ENCODE results near the gene WDR73.
"Not testable (repeated sequence)": the region's sequence is repeated elsewhere in the genome, so short reads cannot be mapped to it uniquely, and the experiment has no call there.

Gene WDR73

DNA sequence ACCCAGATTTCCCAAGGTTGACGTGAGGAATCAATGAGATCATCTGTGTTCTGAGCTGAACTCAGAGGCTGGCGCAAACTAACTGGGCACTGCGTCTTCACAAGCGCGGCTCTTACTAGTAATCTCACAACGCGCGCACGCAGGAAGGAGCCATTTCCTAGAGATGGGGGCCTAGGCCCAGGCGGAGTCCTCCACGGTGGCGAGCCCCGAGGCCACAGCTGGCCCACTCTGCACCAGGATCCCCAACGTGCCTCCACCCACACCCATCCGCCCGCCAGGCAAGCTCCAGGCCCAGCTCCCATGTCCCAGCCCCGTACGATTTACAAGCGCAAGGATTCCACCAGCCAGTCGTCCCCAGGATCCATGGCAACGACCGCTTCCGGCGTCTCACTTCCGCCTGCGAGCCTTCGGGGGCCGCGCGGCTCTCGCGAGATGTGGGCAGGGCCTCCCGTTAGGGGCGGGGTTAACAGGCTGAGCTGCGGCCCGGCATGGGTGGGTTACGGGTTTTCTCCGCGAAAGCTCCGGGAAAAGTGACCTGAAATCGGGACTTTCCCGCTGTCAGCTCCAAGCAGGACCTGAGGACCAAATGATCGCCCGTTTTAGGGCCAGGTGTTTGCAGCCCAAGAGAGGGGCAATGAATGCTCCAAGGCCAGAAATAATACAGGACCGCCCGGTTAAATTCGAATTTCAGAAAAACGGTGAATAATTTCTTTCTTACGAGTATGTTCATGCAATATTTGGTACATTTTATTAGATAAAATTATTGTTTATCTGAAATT, at the start of gene WDR73:
WDR73 (minus strand) TSS at position 374 of the 779 bp plus-strand sequence; CDS start at position 365, 9 bp downstream.
- peak; percentile 95 to 97 for DNase-seq (ENCODE audit: low read depth in 2 of 2)

DNA sequence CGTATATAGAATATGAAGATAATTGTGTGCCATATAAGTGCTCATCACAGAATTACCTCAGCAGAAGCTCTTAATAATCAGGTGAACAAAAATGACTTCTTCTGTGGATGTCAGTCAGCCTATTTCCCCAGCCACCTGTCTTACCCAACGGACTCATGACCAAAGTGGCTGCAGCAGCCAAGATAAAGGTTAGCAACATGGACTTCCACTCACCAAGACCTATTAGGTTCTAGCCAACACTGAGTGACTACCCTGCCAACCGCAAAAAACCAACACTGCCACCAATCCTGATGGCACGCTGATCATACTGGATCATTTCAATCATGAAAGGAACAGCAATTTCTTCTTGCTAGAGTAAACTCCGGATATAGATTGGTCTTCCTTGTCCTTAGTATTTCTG, 49.7 kb upstream of the WDR73 start:
- no peak for DNase-seq (ENCODE audit: low read depth in 2 of 2)

DNA sequence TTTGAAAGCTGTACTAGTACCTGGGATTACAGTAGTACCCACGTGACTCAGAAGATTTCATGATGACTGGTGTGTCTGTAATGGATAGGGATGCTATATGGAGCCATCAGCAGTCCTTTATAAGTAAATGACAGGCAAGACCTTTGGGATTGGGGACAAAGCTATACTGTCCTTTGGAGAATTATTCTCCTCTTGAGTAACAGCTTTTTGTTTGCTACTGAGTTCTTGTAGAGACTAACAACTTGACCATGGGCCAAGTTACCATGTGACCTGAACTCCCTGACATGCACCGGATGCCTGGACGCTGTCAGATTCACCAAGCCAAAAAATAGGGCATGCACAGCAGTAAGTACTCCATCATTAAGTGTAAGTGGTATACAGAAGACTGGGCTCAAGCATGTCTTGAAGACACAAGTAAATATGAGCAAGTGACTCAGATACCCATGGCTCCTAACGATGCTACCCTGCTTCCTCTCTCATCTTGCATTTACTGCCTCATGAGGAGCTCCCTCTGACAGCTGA, 48.9 kb upstream of the WDR73 start:
- no peak for DNase-seq (ENCODE audit: low read depth in 2 of 2)

DNA sequence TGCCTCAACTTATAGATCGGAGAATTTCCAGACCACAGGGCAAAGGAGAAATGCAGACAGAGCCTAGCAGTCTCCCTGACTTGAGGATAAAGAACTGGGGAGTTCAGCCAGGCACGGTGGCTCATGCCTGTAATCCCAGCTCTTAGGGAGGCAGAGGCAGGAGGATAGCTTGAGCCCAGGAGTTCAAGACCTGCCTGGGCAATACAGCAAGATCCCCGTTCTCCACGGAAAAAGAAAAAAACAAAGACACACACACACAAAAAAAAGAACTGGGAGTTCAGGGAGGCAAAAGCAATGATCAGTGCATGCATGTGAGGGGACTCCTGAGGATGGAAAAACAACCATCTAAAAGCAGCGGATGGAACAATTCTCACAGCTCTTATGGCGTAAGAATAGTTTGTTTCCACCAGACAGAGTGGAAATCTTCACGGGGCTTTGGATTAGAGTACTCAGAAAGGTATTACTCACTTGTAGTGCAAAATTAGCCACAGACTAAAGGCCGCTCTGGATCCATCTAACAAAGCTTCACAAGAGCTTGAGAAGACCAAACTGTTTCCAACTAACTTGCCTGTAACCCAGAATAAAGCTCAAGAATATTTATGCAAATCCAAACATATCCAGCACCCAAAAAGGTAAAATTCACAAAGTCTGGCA, 45.6 kb upstream of the WDR73 start:
- no peak for DNase-seq (ENCODE audit: low read depth in 2 of 2)

DNA sequence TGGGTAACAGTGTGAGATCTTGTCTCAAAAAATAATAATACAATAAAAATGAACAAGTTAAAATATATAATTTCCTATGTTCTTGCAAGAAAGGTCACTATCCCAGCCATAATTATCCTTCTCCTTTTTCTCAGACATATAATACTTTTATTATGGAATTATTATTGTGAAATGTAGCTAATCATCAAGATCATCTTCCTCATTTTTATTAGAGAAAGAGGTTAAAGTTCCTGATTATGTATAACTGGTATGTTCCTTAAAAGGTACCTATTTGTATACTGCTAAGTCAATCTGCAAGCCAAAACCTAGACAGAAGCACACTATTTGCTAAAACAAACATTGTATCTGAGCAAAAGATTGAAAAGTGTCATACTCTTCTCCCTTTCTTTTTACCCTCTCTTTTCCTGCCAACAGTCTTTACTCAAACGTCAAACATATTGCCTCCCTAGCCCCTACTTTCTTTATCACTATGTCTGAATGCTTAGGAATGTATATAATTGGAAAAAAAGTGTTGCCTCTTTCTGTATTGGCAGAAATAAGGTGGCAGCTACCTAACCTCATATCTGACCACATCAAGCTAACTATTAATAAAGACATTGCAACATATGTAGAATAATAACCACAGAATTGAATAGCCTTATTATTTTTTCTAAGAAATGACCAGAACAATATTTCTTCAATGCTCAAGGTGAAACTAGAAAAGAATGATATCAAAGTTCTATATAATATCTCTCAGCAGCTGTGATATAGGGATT, 43.3 kb upstream of the WDR73 start:
- no peak for DNase-seq (ENCODE audit: low read depth in 2 of 2)

DNA sequence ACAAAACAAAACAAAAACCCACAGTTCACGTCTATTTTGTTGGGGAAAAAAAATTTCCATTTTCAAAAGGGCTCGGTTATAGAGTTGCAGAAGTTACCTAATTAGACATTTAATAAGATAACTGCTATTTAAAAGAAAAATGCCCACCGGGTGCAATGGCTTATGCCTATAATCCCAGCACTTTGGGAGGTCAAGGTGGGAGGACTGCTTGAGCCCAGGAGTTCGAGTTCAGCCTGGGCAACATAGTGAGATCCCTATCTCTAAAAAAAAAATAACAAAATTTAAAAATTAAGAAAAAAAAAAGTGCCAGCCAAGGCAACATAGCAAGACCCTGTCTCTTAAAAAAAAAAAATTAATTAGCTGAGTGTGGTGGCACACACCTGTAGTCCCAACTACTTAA, 42.7 kb upstream of the WDR73 start:
- DNase-seq (ENCODE audit: low read depth in 2 of 2) = no peak

DNA sequence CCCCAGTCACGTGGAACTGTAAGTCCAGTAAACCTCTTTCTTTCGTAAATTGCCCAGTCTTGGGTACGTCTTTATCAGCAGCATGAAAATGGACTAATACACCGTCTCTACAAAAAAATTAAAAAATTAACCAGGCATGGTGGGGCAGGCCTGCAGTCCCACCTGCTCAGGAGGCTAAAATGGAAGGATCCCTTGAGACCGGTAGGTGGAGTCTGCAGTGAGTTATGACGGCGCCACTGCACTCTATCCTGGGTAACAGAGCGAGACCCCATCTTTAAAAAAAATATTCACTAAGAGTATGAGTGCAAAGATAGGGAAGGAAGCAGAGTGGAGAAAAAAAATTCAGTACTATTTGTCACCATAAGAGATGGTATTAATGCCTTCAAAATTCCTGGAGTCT, 36.3 kb upstream of the WDR73 start:
- no peak for DNase-seq (ENCODE audit: low read depth in 2 of 2)

DNA sequence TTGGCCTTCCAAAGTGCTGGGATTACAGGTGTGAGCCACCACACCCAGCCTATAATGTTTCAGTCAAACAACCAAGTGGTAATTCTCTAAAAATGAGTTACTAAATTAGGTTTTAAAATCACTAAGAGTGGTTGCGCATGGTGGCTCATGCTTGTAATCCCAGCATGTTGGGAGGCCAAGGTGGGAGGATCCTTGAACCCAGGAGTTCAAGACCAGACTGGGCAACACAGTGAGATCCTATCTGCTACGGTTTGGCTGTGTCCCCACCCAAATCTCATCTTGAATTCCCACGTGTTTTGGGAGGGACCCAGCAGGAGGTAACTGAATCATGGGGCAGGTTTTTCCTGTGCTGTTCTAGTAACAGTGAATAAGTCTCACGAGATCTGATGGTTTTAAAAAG, 35.8 kb upstream of the WDR73 start:
- no peak for DNase-seq (ENCODE audit: low read depth in 2 of 2)

DNA sequence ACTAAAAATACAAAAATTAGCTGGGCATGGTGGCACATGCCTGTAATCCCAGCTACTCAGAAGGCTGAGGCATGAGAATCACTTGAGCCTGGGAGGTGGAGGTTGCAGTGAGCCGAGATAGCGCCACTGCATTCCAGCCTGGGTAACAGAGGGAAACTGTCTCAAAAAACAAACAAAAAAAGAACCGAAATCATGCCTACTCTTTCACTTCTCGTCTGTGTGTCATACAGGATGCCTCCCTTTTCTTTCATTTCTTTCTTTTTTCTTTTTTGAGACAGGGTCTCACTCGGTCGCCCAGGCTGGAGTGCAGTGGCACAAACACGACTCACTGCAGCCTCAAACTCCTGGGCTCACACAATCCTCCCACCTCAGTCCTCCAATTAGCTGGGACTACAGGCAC, 32.4 kb upstream of the WDR73 start:
- not testable (repeated sequence) for DNase-seq (ENCODE audit: low read depth in 2 of 2)

DNA sequence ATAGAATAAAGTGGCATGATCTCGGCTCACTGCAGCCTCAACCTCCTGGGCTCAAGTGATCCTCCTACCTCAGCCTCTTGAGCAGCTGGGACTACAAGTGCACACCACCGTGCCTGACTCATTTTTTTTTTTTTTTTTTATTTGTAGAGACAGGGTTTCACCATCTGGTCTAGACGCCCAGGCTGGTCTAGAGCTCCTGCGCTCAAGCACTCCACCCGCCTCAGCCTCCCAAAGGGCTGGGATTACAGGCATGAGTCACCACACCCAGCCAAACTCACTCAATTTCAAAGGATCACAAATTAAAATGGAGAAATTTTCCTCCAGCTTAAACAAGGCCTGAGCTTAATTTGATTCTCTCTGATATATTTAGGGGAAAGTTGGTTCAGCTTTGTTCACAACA, 31.2 kb upstream of the WDR73 start:
- no peak for DNase-seq (ENCODE audit: low read depth in 2 of 2)

DNA sequence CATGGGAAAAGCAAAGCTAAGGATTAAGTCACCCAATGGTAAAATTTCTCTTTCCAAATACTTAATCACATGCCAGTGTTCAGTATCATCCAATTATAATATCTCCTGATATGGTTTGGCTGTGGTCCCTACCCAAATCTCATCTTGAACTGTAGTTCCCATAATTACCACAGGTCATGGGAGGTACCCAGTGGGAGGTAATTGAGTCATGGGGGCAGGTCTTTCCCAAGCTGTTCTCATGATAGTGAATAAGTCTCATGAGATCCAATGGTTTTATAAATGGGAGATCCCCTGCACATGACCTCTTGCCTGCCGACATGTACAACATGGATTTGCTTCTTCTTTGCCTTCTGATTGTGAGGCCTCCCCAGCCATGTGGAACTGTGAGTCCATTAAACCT, 30.0 kb upstream of the WDR73 start:
- DNase-seq (ENCODE audit: low read depth in 2 of 2) = no peak

DNA sequence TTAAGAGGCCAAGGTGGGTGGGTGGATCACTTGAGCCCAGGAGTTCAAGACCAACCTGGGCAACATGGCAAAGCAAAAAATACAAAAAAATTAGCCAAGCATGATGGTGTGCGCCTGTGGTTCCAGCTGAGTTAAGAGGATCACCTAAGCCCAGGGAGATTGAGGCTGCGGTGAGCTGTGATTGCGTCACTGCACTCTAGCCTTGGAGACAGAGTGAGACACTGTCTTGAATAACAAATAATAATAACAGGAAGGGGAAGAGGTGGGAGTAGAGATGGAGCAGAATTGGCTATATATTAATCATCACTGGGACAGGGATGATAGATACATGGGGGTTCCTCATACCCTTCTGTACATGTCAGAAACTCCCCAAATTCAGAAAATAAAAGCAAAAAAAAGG, 27.7 kb upstream of the WDR73 start:
- no peak for DNase-seq (ENCODE audit: low read depth in 2 of 2)

DNA sequence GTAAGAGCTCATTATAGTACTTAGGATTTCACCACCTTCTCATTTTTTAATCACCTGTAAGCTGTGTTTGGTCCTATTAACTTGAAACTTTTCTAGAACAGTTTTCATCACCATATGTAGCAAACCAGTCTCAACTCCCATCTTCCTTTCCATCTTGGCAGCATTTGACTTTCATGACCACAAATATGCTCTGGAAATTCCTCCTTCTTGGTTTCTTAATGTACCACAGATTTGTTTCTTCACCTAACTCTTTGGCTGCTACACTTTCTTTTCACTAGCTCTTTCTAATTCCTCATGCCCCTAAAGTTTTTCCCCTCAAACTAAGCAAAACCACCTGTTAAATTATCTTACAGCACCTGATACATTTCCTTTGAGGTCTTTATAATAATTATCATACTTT, 17.1 kb upstream of the WDR73 start:
- no peak for DNase-seq (ENCODE audit: low read depth in 2 of 2)

DNA sequence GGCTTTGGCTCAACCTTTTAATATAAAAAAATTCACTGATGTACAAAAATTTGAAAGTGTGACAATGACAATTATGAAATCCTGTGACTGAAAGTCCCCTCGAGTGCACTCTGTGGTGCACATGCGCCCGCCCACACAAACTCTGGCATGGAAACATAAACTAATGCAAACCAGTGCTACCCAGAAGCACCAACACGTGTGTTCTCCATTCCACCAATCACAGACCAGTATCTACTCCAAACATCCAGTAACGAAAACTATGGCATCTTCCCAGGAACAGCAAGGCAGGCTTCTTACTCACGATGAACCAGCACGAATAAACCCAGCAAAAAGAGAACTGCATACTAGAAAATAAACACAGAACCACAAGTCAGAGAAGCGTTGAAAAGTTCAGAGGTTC, 15.6 kb upstream of the WDR73 start:
- DNase-seq (ENCODE audit: low read depth in 2 of 2) = peak; percentile 30 to 34

DNA sequence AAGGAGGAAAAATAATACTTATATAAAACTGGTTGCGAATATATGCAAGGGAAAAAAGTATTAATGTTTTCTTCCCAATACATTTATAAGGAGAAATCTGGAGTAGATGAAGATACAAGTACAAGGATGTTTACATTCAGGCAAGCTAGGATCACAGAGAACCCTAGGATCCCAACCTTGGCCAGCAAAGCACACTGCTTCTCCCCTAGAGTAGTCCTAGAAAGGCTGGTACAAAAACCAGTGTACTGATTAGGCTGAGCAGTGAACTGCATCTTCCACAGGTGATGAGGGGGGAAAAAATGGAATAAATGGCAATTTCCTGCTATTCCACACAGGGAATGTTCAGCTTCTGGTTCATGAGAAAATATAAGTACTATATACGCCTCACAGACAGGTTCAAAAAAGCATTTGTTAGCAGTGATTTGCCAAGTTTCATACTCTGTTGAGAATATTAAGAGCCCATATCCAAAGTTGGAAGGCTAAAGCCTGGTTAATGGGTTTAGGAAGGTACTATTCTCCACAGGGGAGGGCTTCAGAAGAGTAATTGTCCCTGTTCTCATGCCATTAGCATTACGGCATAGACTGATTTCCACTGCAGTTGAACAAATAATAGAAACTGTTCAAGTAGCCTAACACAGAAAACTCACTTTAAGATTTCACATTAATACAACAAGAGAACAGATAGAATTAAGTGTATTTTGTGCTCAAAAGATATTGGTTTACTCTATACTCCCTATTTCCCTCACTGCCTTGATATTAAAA, 14.3 kb upstream of the WDR73 start:
- no peak for DNase-seq (ENCODE audit: low read depth in 2 of 2)

DNA sequence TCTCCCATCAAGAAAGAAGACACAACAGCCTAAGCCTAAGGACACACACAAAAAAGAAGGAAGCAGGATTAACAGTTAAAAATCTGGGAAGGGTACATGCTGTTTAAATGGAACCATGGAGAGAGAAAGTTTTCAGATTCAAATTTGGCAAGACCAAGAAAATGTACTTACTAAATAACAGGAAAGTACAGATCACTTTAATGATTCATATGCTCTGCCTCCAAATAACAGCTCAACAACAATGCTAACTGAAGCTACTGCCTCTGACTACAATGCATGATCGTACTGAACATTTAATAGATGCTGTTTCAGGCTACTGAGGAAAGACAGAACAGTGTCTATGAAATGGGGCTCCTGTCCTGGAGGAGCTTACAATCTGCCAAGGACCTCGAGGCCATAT, 12.3 kb upstream of the WDR73 start:
- no peak for DNase-seq (ENCODE audit: low read depth in 2 of 2)

DNA sequence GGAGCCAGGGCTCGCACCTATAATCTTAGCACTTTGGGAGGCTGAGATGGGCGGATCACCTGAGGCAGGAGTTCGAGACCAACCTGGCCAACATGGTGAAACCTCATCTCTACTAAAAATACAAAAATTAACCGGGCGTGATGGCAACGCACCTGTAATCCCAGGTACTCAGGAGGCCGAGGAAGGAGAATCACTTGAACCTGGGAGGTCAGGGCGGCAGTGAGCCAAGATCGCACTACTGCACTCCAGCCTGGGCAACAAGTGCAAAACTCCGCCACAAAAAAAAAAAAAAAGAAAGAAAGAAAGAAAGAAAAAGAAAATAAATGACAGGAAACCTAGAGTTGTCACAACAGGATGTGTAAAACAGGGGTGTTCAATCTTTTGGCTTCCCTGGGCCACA, 6.9 kb upstream of the WDR73 start:
- no peak for DNase-seq (ENCODE audit: low read depth in 2 of 2)

DNA sequence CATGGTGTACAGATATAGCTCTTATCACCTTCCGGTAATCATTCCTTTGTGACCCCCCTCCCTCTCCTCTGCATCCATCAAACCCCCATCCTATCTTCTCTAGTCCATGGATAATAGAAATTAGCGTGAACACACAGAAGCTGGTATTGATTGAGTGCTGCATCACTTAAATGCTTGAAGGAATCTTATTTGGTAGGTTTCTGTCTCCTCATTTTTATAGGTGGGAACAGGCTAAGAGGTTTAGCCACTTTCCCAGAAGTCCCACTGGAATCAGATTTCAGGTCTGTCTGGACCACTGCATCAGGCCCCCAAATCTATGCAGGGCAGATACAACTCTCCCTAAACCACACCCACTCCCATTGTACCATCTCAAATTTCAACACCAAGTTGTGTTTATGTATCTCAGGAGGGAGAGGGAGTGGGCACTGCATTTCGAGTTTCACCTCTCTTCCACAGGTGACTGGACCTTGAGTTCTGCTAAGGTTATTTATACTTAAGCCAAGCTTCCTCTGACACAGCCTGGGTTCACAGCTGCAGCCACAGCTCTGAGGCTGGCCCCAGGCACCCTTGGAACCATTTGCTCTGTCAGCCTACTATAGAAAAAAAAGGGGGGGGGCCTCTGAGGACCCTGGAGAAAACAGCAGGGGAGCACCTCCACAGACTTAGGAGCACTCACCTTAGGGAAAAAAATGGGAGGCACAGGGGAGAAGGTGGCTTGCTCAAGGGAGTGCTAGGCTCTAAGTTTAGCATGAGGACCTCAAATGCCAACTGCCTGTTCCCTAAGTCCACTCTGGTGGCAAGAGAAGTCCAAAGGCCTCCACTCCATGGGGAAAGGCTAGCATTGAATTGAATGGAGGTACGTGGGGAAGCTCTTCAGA, 6.1 kb upstream of the WDR73 start:
- no peak for DNase-seq (ENCODE audit: low read depth in 2 of 2)

DNA sequence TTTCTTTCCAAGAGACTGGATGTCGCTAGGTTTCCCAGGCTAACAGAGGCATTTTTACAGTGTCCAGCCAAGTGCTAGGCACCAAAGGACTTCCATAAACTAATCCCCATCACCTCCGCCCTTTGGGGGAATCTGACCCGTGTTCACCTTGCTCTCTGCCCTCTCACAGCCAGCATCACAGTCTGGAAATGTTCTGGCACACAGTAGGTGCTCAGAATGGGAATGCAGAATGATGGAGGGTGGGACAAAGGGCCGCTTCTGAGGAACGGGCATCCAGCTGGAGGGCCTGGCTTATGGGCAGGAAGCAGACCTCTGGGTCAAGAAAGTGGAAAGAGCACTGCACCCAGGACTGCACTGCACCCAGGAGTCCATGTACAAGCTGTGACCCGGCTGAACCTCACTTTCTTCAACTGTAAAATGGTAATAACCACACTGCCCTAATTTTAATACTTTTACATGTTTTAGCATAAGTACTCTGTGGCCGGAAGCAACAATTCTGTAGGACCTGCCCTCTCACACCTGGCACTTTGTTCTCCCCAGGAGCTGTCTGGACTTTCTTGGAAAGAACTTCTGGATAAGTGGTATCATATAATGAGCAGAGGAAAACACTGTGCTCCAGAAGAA, 4.8 kb upstream of the WDR73 start:
- DNase-seq (ENCODE audit: low read depth in 2 of 2) = no peak

DNA sequence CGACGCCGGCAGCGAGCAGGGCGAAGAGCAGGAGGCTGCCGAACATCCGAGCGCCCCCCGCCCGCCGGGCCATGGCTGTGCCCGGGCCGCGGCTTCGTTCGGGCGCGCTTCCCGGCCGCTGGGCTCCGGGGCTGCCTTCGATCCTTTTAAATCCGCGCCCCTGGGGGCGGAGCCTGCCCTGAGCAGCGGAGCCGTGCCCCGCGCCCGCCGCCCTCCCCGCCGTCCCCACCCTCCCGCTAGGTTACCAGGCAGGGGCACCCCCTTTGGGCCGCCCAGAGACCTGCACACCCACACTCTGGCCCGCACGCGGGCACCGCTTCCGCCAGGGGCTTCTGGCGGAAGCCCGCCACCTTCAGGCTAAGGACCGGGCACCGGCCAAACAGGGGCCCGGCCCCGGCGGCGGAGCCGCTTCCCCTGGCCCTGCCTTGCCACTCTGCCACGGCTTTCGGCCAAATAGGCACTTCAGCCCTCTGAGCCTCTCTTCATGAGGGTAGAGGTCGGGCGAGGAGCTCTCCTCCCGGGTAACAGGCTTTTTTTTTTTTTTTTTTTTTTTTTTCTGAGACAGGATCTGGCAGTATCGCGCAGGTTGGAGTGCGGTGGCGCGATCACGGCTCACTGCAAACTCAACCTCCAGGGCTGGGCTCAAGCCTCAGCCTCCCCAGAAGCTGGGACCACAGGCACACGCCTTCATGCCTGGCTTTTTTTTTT, 4.2 kb upstream of the WDR73 start, which contains the start of gene NMB:
NMB (minus strand) TSS at position 120 of the 708 bp plus-strand sequence; CDS start at position 73, 47 bp downstream.
- DNase-seq (ENCODE audit: low read depth in 2 of 2) = peak; percentile 63 to 72
